GM19240 (cell line): ENCODE measurements around the gene MAP4K5.
"Not testable (repeated sequence)": the region's sequence is repeated elsewhere in the genome, so short reads cannot be mapped to it uniquely, and the experiment has no call there.

Experiments used
- DNase-seq: peaks from one replicate; pipeline ENCODE4 v3.0.0; 2011; ENCODE audit warnings: low spot score; ENCODE audit not compliant: insufficient read length

The MAP4K5 gene

DNA sequence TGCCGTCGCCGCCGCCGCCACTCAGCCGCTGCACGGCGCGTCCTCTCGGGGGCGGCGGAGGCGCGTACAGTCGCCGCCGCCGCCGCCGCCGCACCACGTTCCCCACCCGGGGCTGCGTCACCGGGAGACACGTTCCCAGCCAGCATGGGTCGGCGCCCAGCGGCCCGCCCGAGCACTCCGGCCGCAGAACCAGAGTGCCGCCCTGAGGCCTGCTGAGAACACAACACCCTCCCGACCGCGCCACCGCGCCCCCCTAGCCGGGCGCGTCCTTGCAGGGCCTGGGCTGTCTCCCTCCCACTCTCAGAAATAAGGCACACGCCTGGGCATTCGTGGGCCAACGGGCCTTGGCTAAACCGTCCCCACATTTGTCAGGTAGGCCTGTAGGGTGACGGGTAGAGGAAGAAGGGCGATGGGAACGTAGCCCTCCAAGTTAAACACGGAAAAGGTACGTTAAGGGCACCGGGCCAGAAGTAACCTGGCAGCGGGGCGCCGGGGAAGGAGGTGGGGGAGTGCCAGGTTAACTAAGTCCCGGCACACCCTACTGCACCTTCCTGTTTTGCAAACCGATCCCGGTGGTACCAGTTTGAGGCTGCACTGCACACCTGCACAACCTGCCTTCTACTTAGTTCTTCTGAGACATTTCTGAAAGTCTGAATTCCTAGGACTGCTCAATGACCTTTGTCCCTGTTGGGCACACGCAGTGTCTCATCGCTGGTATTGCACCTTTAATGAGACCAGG, at the start of gene MAP4K5:
Gene MAP4K5, minus strand, starts transcription at position 68 of the 739 bp plus-strand sequence. CDS start 520 bp downstream, outside the sequence.
- peak; percentile 56 for DNase-seq

GRCh38 chr14:50578433-50578832, 46.1 kb upstream of the MAP4K5 start:
- no peak for DNase-seq

DNA sequence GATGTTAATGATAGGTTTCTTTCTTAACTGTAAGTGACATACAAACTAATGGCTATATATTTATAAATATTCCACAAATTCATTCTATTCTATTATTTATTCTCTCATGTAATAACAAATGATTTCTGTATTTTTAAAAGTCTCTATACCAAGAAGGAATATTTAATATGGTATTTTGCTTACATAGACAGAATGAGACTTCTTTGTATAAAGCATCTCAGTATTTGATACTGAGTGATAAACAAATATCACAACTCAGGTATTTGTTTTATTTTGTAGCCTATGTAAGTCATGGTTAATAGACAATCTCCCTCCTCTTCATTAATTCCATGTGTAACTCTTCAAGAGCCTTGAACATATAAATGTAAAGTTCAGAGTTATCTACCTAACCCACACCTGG, 45.6 kb upstream of the MAP4K5 start:
- DNase-seq = no peak

DNA sequence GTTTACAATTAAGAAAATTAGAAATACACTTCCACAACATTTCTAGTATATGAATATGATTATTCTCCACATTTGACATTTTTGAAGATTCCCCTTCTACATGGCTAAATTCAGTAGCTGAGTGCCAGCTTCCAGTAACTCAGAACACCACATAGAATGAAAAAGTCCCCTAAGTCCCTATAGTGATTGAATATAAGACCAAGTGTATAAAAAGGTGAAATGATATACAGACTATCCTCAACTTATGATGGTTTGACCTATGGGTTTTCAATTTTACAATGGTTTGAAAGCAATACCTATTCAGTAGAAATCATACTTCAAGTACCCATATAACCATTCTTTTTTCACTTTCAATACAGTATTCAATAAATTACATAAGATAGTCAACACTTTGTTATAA, 43.4 kb upstream of the MAP4K5 start:
- no peak for DNase-seq

- DNase-seq = no peak
These were observed 41.5 kb upstream of the MAP4K5 start for GRCh38 chr14:50573862-50574261.

GRCh38 chr14:50569714-50570274, 37.4 kb upstream of the MAP4K5 start:
- DNase-seq = no peak

DNA sequence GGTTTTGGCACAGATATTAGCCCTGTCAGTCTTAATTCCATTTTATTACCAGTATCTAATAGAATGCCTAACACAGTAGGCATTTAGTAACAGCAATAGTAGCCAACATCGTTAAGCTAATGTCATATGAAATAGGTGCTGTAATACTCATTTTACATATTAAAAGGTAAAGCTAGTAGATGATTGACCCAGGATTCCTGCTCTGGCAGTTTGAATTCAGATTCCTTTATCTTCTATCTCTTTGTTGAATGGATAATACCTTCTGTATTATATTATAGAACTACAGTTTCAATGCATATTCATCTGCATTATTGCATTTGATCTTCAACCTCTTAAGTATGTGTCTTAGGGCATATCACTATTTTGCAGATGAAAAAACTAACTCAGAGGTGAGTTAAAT, 30.5 kb upstream of the MAP4K5 start:
- no peak for DNase-seq

- no peak for DNase-seq
These were observed 28.5 kb upstream of the MAP4K5 start for GRCh38 chr14:50560931-50561285.

DNA sequence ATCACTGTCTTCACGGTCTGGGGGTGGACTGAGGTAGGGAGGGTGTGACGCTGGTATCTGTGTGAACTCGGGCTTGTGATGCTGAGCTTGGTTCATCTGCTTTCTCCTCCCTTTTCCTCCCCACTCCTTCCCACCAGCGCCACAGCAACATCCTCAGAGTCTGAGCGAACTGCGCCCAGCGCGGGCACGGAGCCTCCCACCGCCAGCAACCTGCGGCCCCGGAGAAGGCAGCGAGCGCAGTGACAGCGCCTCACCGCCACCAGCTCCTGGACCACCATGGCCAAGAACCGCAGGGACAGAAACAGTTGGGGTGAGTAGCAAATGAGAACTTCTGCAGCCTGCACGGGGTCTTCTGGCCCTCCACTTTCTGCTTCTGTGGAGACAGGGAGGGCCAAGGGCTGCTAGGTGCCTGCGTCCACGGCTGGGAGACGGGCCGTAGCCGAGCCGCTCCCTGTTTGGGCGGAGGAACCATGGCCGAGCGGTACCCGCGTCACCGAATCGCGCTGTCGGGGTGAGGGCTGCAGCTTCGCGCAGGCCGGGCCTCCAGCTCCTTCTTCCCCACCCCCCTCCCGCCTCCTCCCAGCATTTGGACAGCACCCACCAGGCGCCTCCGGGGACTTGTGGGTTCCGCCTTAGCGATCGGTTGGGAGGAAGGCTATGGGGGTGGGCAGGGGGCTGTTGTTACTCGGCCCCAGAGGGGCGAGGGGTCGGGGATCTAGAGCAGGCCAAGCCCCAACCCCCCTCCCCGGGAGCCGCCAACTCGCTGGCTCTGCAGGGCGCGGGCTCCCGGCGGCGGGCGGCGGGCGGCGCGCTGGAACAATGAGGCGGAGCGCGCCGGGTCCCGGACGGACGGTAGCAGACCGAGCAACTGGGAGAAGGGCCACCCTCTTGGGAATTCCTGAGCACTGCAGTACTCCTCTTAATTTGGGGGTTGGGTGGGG, 27.9 kb upstream of the MAP4K5 start, which contains the start of gene ATL1:
Gene ATL1, plus strand, starts transcription at position 156 of the 941 bp plus-strand sequence. Its CDS starts 121 bp downstream, at position 277.
- no peak for DNase-seq

DNA sequence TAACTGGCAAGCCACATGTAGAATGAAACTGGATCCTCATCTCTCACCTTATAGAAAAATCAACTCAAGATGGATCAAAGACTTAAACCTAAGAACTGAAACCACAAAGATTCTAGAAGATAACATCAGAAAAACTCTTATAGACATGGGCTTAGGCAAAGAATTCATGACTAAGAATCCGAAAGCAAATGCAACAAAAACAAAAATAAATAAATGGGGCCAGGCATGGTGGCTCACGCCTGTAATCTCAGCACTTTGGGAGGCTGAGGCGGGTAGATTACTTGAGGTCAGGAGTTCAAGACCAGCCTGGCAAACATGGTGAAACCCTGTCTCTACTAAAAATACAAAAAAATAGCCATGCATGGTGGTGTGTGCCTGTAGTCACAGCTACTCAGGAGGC, 20.4 kb upstream of the MAP4K5 start:
- DNase-seq = not testable (repeated sequence)

- DNase-seq = no peak
These were observed 19.5 kb upstream of the MAP4K5 start for GRCh38 chr14:50551877-50552276.

DNA sequence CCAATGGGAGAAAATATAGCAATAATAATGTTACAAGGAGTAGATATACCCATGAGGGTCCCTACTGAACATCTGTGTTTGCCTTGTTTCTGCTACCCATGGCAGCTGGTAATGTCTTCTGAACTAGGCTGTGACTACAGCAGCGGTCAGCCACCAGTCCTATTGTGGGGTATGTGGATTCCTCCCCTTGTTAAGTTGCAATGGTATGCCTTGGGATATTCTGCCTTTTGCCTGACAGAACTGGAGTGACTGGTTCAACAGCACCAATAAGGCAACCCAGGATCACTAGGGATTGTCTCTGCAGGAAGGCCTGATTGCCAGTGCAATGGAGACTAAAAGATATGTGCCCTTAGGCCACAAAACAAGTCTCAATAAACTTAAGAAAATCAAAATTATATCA, 17.9 kb upstream of the MAP4K5 start:
- no peak for DNase-seq

DNA sequence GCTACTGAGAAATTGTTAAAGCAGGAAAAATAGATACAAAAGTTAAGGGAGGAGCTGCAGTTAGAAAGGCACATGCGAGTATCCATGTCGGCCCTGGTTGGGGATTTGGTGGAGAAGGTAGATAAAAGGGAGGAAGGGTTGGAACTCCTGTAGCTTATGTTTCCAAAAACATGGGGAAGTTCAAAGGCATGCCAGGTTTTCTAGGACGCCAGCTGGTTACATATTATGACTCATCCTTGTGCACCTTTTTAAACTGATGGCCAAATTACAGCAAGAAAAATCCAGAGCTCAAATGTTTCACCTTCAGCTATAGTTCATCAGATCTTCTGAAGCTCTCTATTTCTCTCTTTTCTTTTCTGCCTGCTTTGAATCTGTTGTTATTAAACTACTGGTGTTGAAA, 13.2 kb upstream of the MAP4K5 start:
- DNase-seq = no peak

GRCh38 chr14:50544911-50545310, 12.5 kb upstream of the MAP4K5 start:
- DNase-seq = no peak

DNA sequence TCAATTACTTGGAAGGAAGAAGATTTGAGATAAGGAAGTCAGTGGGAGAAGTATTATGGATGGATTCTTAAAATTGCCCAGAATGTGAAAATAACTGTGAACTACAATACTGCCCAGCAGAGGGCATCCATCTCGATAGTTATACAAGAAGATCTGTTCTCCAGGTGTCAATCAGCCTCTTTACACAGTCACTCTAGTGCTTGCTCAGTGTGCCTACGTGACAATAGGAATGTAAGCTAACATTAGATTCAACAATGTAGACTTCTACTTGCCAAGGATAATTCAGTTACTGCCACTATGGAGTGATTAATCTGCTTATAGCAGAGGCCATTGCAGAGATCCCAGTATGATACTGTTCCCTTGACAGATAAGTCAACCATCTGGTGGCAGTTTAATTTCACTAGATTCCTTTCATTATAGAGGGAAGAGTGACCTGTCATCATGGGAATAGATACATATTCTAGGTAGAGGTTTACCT, 10.6 kb upstream of the MAP4K5 start:
- DNase-seq = no peak

GRCh38 chr14:50541159-50541567, 8.8 kb upstream of the MAP4K5 start:
- no peak for DNase-seq

GRCh38 chr14:50539051-50539450, 6.7 kb upstream of the MAP4K5 start:
- no peak for DNase-seq

- not testable (repeated sequence) for DNase-seq
These were observed 5.7 kb upstream of the MAP4K5 start for GRCh38 chr14:50538034-50538433.

DNA sequence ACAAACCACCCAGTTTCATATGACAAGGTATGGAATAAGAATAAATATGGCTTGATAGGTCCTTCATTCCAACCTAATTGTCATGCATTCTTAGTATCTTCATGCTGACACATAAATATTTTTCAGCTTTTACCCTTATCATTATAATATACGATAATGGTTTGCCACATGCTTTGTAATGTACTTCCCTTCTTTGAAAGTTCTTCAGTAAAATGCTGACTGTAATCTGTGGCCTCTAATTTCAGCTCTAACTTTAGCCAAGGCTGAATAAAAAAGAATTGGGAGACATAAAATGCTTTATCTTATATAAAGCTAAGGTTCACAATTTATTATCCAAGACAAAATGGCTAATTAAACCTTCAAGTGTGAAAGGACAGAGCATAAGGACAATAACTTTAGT, 2.6 kb upstream of the MAP4K5 start:
- no peak for DNase-seq

DNA sequence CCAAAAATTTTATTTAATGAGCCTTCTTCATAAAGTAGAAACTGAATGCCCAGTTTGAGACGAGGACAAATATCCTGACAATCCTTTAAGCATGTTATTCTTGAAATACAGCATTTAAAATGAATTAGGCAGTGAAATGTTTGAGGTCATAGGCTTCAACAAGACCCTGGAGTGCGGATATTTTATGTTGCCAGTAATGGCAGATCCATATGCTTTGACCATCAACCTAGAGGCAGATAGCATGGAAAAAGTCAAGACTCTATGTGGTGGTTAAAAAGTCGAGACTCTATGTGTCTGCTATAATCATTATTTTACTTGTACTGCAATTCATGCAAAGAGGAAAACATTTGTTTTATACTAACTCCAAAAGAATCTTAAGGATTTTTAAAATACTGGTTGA, 2.0 kb upstream of the MAP4K5 start:
- no peak for DNase-seq

- no peak for DNase-seq
These were observed 1.4 kb upstream of the MAP4K5 start for GRCh38 chr14:50533806-50534205.

- DNase-seq = no peak
These were observed 904 bp upstream of the MAP4K5 start for GRCh38 chr14:50533241-50533705.
